Umbilical cord (tissue), 2 donors: ENCODE measurements around the gene FCF1. TPM values are rescaled to one million over a fixed set of nuclear protein-coding genes. Genes with fewer than 3 reads are reported as not detected.
"Not testable (repeated sequence)": the region's sequence is repeated elsewhere in the genome, so short reads cannot be mapped to it uniquely, and the experiment has no call there.

Source experiments
- DNase-seq: peaks from one replicate; pipeline ENCODE4 v3.0.0-alpha.2; 2015; ENCODE audit warnings: low spot score
- total RNA-seq: library from RNA; depleted of rRNA; stranded (reverse); fragments of >200 nt; gene quantifications from one replicate; pipeline ENCODE4 v1.2.3, GENCODE V29; 2014; ENCODE audit warnings: low replicate concordance; ENCODE audit not compliant: insufficient read depth

Gene FCF1
- total RNA-seq, 1 donor from 2014 or later = 15.4 TPM

- no peak for DNase-seq
Measured at GRCh38 chr14:74698465-74698864, 14.5 kb upstream of the FCF1 start.

DNA sequence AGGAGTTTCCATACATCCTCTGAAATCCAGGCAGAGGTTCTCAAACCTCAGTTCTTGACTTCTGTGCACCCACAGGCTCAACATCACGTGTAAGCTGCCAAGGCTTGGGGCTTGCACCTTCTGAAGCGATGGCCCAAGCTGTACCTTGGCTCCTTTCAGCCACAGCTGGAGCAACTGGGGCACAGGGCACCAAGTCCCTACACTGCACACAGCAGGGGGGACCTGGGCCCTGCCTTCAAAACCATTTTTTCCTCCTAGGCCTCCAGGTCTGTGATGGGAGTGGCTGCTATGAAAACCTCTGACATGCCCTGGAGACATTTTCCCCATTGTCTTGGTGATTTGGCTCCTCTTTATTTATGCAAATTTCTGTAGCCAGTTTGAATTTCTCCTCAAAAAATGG, 10.7 kb upstream of the FCF1 start:
- no peak for DNase-seq

- DNase-seq = no peak
Measured at GRCh38 chr14:74703043-74703442, 9.9 kb upstream of the FCF1 start.

DNA sequence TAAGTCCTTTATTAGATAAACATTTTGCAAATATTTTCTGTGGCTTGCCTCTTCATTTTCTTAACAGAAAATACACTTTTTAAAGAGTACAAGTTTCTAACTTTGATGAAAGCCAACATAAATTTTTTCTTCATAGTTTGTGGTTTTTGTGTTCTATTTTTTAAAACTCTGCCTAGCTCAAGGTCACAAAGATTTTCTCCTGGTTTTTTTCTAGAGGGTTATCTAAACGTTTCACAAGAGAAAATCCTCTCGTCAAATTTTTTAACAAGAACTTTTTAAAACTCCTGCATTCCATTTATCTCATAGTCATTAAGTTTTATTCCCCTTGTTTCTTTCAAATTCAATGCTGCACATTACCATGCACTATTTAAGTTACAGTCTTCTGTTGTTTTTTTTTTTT, 8.3 kb upstream of the FCF1 start:
- no peak for DNase-seq

GRCh38 chr14:74705613-74706500, 7.1 kb upstream of the FCF1 start:
- DNase-seq = no peak

- DNase-seq = no peak
Measured at GRCh38 chr14:74710480-74710879, 2.5 kb upstream of the FCF1 start.

DNA sequence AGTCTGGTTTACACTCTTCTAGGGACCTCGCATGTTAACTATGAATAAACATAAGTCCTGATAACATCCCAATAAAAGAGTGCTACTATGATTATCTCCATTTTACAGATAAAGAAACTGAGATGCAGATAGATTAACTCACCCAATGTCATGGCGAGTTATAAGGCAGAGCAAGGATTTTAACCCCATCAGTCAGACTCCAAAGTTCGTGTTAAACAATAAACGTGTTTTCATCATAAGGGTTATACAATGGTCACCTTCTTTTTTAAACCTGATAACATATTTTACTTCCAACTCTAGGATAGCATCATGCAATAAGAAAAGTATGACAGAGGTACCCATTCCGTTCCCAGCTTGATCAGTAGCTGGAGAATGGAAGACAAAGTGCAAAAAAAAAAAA, 1.3 kb upstream of the FCF1 start:
- no peak for DNase-seq

- no peak for DNase-seq
Measured at GRCh38 chr14:74713395-74713735, 421 bp downstream of the FCF1 start.

- DNase-seq = no peak
Measured at GRCh38 chr14:74720526-74720925, 7.6 kb downstream of the FCF1 start.

DNA sequence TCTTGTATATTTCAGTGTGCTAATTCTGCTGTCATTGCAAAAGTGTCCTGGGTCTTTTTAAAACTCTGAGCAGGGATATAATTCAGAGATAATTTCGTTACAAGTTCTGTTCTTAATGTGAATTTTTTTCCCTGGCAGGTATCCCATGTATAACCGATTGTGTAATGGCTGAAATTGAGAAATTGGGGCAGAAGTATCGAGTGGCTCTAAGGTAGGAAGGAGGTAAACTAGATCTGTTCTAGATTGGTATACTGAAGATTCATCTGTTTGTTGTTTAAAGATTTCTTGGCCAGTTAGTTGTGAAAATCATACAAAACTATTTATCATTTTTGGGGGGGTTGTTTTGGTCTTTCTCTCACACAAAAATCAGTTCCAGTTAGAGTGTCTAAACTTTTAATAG, 10.2 kb downstream of the FCF1 start:
- no peak for DNase-seq

GRCh38 chr14:74732387-74732786, 19.4 kb downstream of the FCF1 start:
- DNase-seq = no peak

GRCh38 chr14:74733221-74733620, 20.3 kb downstream of the FCF1 start:
- no peak for DNase-seq

DNA sequence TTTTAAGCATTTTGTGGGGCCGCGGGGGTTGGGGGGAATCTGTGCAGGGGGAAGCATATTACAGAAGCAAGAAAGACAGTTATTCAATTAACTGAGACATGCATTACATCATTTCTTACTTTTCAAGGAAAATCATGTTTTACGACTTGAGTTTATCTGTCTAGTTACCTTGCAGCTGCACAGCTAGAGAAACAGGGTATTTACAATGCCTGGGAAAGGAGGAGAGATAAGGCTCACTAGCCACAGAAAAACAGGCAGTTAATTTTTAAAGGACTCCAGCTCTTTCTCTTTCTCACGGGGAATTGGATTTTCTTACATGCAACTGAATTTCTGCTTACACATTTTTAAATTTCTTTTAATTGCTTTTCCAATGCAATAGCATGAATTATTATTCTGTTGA, 22.2 kb downstream of the FCF1 start:
- DNase-seq = no peak

GRCh38 chr14:74737753-74738325, 24.9 kb downstream of the FCF1 start:
- no peak for DNase-seq

GRCh38 chr14:74739293-74740030, 26.5 kb downstream of the FCF1 start:
- no peak for DNase-seq

DNA sequence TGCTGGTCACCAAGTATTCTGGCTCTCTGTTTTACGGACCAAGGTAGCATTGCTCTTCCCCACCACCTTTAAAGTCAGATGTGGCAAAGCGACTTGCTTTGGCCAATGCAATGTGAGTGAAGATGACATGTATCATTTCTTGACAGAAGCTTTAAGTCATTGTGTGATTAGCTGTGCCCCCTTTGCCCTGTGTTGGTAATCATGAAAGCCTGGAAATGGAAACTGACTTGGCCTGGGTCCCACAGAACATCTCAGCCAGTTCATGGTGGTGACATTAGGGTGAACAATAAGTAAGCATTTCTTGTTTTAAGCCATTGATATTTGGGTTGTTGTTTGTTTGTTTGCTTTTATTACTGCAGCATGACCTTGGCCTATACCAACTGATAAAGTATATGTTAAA, 34.3 kb downstream of the FCF1 start:
- no peak for DNase-seq

DNA sequence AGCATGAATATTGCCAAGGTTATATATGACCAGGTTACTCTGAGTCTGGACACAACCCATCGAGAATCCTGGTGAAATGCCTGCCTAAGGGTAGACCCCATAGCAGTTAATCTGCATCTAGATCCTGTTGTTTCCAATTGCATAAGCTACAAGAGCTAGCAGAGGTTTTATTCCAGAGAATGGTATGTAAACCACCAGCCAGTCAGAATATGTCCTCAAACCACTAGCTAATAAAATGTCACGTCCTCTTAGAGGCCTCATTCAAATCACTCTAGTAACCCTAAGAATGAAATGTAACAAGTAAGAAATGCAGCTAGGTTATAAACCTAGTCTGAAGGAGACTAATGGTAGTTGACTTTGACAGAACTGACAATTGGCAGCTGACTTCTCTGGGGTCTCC, 41.2 kb downstream of the FCF1 start:
- no peak for DNase-seq

GRCh38 chr14:74754899-74755298, 42.0 kb downstream of the FCF1 start:
- DNase-seq = no peak

DNA sequence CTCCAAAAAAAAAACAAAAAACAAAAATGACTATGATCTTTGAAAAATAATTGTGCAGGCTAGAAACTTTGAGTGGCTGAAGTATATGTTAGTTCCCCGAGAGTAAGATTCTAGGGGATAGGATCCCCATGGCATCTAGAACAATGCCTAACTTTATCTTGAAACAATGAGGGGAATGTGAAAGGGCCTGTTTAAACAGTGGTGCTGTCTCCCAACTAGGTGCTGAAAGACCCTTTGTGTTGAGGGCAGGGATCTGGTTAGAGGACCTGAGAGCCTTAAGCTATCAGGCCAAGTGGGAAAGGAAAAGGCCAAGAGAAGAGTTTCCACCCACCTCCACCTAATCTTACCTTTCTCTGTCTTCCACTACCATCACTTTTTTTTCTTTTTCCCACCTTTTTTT, 43.4 kb downstream of the FCF1 start:
- DNase-seq = no peak

DNA sequence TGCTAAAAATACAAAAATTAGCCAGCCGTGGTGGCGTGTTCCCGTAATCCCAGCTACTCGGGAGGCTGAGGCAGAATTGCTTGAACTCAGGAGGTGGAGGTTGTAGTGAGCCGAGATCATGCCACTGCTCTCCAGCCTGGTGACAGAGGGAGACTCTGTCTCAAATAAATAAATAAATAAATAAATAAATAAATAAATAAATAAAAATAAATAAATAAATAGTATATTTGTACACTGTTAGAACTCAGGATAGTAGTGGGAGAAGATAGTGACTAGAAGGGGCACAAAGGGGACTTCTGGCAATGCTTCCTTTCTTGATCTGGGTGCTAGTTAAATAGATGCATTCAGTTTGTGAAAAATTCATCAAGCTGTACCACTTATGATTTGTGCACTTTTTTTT, 45.6 kb downstream of the FCF1 start:
- not testable (repeated sequence) for DNase-seq

DNA sequence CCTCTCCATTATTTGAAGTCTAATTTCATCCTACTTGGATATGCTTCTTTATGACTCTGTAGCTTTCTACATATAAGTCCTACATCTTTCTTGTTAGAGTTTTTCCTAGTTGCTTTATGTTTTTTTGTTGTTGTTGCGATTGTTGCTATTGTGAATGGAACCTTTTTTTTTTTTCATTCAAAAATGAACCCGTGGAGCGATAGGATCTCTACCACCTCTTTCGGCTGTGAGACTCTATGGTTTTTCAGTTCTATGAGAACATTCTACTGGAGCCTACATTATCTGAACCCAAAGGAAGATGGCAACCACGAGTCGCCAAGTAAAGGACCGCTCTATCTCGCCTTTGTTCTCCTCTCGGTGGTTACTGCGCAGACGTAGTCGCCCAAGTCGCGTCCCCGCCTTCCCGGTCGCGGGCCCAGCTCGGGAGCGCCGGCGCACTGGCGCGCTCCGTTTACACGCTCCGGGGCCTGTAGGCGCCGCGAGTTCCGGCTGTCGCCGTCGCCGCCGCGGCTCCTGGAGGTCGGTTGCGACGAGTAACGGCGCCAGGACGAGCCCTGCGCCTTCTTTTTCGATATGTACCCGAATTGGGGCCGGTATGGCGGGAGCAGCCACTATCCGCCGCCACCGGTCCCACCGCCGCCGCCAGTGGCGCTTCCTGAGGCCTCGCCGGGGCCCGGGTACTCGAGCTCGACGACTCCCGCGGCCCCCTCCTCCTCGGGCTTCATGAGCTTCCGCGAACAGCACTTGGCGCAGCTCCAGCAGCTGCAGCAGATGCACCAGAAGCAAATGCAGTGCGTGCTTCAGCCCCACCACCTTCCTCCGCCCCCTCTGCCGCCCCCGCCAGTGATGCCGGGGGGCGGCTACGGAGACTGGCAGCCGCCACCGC, 50.2 kb downstream of the FCF1 start, which contains the start of gene YLPM1:
Gene YLPM1, plus strand, starts transcription at position 400 of the 886 bp plus-strand sequence. Its CDS starts 174 bp downstream, at position 574.
- DNase-seq = peak; percentile 98
